ENCODE measurements around the gene HECA. TPM values are rescaled to one million over a fixed set of nuclear protein-coding genes. Genes with fewer than 3 reads are reported as not detected.

The HECA gene
- total and polyA plus RNA-seq, 10 of the 15 experiments (the other 5 are each of a cell fraction or from before 2014, with no cell fraction given), result 0.52 to 7.2 (median 2.7) TPM

GRCh38 chr6:139201378-139201777, 66.5 kb downstream of the HECA start:
- CTCF ChIA-PET, result interaction anchor here (0.8 to 1.0 kb wide), 3 partner anchors 16 to 76 kb away, joined by 3 read pairs; no protein-coding TSS in a partner anchor

More at GRCh38 chr6:139201378-139201777, 66.5 kb downstream of the HECA start:
- intact Hi-C loops (cut with micrococcal nuclease; ENCODE audit: unreplicated experiment), result no loop called here
- ATAC-seq, result no peak
- H3K4me1 ChIP-seq (ENCODE audit: control insufficient read depth, insufficient read depth, low read length), result no peaks in the 10 kb centered on the region
- H3K27ac ChIP-seq (ENCODE audit: control insufficient read depth, insufficient read depth), result no peak overlapping the region
- SMC1A ChIA-PET (ENCODE audit: uncharacterized antibody, unreplicated experiment), result interaction anchor here (1.0 to 1.1 kb wide), 2 partner anchors 9 to 163 kb away, joined by 3 read pairs; no protein-coding TSS in a partner anchor
- RAD21 ChIA-PET (ENCODE audit: unreplicated experiment), result no interaction called here
- POLR2A ChIA-PET, result interaction anchor here (0.6 kb wide), 1 partner anchor 561 kb away, joined by 4 read pairs; no protein-coding TSS in a partner anchor
- no peaks in the 10 kb centered on the region for H3K36me3 ChIP-seq (ENCODE audit: control insufficient read depth in 2 of 2, insufficient read depth in 2 of 2, low read length in 1 of 2)
- WGBS (ENCODE audit: insufficient coverage, insufficient replicate concordance, low lambda C conversion rate, missing lambda C conversion rate), result 64% methylated on average over 4 of the region's 4 CpGs
- no peak for FAIRE-seq
- TF ChIP-seq CBX3 (IDR thresholded peaks at IDR 0.05; ENCODE audit: borderline replicate concordance, low read depth) (no peak), SIX5 (IDR thresholded peaks at IDR 0.05; ENCODE audit: low read depth, low read length, severe bottlenecking) (no peak), SREBF2 (IDR thresholded peaks at IDR 0.05; ENCODE audit: low read length) (no peak), TCF7 (IDR thresholded peaks at IDR 0.05; ENCODE audit: borderline replicate concordance) (no peak), IKZF2 (IDR thresholded peaks at IDR 0.05) (no peak), SPI1 (IDR thresholded peaks at IDR 0.05; ENCODE audit: borderline replicate concordance, insufficient read depth, low read depth, low read length) (no peak), SUZ12 (IDR thresholded peaks at IDR 0.05; ENCODE audit: unreplicated experiment) (no peak), ZNF622 (IDR thresholded peaks at IDR 0.05) (no peak), CBFB (IDR thresholded peaks at IDR 0.05; ENCODE audit: low read depth) (no peak), STAT1 (conservative IDR thresholded peaks at IDR 0.05) (no peak), MEF2B (IDR thresholded peaks at IDR 0.05; ENCODE audit: partially characterized antibody, poor library complexity, severe bottlenecking) (no peak), RUNX3 (IDR thresholded peaks at IDR 0.05; ENCODE audit: low read length) (no peak)
- TF ChIP-seq, protein P1, sequence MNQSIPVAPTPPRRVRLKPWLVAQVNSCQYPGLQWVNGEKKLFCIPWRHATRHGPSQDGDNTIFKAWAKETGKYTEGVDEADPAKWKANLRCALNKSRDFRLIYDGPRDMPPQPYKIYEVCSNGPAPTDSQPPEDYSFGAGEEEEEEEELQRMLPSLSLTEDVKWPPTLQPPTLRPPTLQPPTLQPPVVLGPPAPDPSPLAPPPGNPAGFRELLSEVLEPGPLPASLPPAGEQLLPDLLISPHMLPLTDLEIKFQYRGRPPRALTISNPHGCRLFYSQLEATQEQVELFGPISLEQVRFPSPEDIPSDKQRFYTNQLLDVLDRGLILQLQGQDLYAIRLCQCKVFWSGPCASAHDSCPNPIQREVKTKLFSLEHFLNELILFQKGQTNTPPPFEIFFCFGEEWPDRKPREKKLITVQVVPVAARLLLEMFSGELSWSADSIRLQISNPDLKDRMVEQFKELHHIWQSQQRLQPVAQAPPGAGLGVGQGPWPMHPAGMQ (IDR thresholded peaks at IDR 0.05; ENCODE audit: borderline replicate concordance), result no peak
- no peak overlapping the region for H3K9ac ChIP-seq (ENCODE audit: control insufficient read depth, insufficient read depth, low read length)
- no peaks in the 10 kb centered on the region for H3K27me3 ChIP-seq (replicated peaks in 1 of 2; ENCODE audit: control insufficient read depth in 2 of 2, insufficient read depth in 2 of 2, low read length in 1 of 2)
- BruUV-seq (replicated peaks), result no TSS peak
- H2AFZ ChIP-seq (ENCODE audit: control insufficient read depth, low read depth, low read length), result no peak overlapping the region
- H3K4me2 ChIP-seq (ENCODE audit: control insufficient read depth, insufficient read depth), result no peak overlapping the region
- no peaks in the 10 kb centered on the region for H3K79me2 ChIP-seq (ENCODE audit: control insufficient read depth, insufficient read depth, low read length)
- H3K4me3 ChIP-seq, result no peak overlapping the region
- in situ Hi-C loops (cut with MboI), result no loop called here
- H4K20me1 ChIP-seq (ENCODE audit: control insufficient read depth, insufficient read depth), result no peaks in the 10 kb centered on the region
- peaks cover 3% of the 10 kb centered on the region; the same call in 2 of the 3 replicates for H3K9me3 ChIP-seq (replicated peaks; ENCODE audit: control insufficient read depth, insufficient read depth, low read length)
- DNase-seq (ENCODE audit: low read depth, low spot score), result no peak
